Adrenal gland (tissue), 5 donors: ENCODE measurements around the gene RIN2.

ENCODE experiments used
- CTCF ChIP-seq, 6 experiments: fragments of 450-650 bp in 4 of 6; fragments of 200-600 bp in 2 of 6; sonication (generic) in 1 of 6; IDR thresholded peaks; 1 replicate in 5 of 6; 2 replicates in 1 of 6; pipeline versions ENCODE4 v1.5.1 to v1.8.0; 2016 to 2021; ENCODE audit warnings: antibody characterized with exemption in 6 of 6, mild to moderate bottlenecking in 2 of 6, moderate library complexity in 1 of 6
- POLR2A ChIP-seq, 2 donors: fragments of 450-650 bp; IDR thresholded peaks; one replicate each; pipeline ENCODE4 v1.6.1; 2017; ENCODE audit warnings: antibody characterized with exemption in 2 of 2, mild to moderate bottlenecking in 2 of 2, moderate library complexity in 1 of 2
- donor health status: DM: no; HTN: no; CAD: no.

GRCh38 chr20:19737025-19737424 is 21.0 kb upstream of the RIN2 start:
- TF ChIP-seq CTCF (IDR thresholded peaks at IDR 0.05) (no peak), POLR2A (IDR thresholded peaks at IDR 0.05) (no peak)
